HEK293T (cell line): Measurements from ENCODE around the gene VRK2.
A peak's percentile ranks its signal among the peaks of the same experiment; 100 is the strongest.
"Not testable (repeated sequence)": the region's sequence is repeated elsewhere in the genome, so short reads cannot be mapped to it uniquely, and the experiment has no call there.

Source experiments
- CTCF ChIA-PET: fragments of 350-600 bp; formaldehyde crosslinking; extraction: SDS; loops from one replicate; lab custom pipeline; 2021; ENCODE audit warnings: antibody characterized with exemption, inconsistent platforms; lab: Yijun Ruan, JAX
- POLR2A ChIA-PET: fragments of 350-600 bp; formaldehyde crosslinking; extraction: SDS; loops from one replicate; lab custom pipeline; 2020; ENCODE audit warnings: antibody characterized with exemption, inconsistent platforms; lab: Yijun Ruan, JAX
- DNase-seq: peaks from one replicate; pipeline ENCODE4 v3.0.0; 2012; ENCODE audit warnings: mixed read lengths; ENCODE audit errors: extremely low spot score
- ARNT ChIP-seq: fragments of 450-650 bp; IDR thresholded peaks from 2 replicates; pipeline ENCODE4 v1.6.1; 2017; ENCODE audit warnings: mild to moderate bottlenecking
- BHLHE40 ChIP-seq: fragments of 450-650 bp; IDR thresholded peaks from 2 replicates; pipeline ENCODE4 v1.6.1; 2016; ENCODE audit warnings: mild to moderate bottlenecking, moderate library complexity, borderline replicate concordance
- CTBP1 ChIP-seq: fragments of 450-650 bp; IDR thresholded peaks from 2 replicates; pipeline ENCODE4 v1.6.1; 2016; ENCODE audit warnings: borderline replicate concordance
- ELF4 ChIP-seq: fragments of 450-650 bp; IDR thresholded peaks from 2 replicates; pipeline ENCODE4 v1.6.1; 2017; ENCODE audit warnings: antibody characterized with exemption
- FOXA1 ChIP-seq: fragments of 450-650 bp; IDR thresholded peaks from 2 replicates; pipeline ENCODE4 v1.6.1; 2016; ENCODE audit warnings: mild to moderate bottlenecking
- FOXK2 ChIP-seq: fragments of 450-650 bp; IDR thresholded peaks from 2 replicates; pipeline ENCODE4 v1.6.1; 2016; ENCODE audit warnings: mild to moderate bottlenecking
- FOXM1 ChIP-seq: fragments of 450-650 bp; IDR thresholded peaks from 2 replicates; pipeline ENCODE4 v1.6.1; 2017; ENCODE audit warnings: mild to moderate bottlenecking, borderline replicate concordance
- HDGF ChIP-seq: fragments of 450-650 bp; IDR thresholded peaks from 2 replicates; pipeline ENCODE4 v1.6.1; 2017; ENCODE audit warnings: antibody characterized with exemption, borderline replicate concordance
- L3MBTL2 ChIP-seq: fragments of 450-650 bp; conservative IDR thresholded peaks from 2 replicates; pipeline ENCODE4 v1.6.1; 2016; ENCODE audit warnings: mild to moderate bottlenecking
- LEF1 ChIP-seq: fragments of 450-650 bp; IDR thresholded peaks from 2 replicates; pipeline ENCODE4 v1.6.1; 2017; ENCODE audit warnings: mild to moderate bottlenecking, borderline replicate concordance
- NFRKB ChIP-seq: fragments of 450-650 bp; IDR thresholded peaks from 2 replicates; pipeline ENCODE4 v1.6.1; 2016; ENCODE audit warnings: mild to moderate bottlenecking, moderate library complexity
- SP1 ChIP-seq: fragments of 450-650 bp; IDR thresholded peaks from 2 replicates; pipeline ENCODE4 v1.6.1; 2017
- SUZ12 ChIP-seq: fragments of 450-650 bp; IDR thresholded peaks from 2 replicates; pipeline ENCODE4 v1.6.1; 2016; ENCODE audit warnings: mild to moderate bottlenecking
- TARDBP ChIP-seq: fragments of 450-650 bp; IDR thresholded peaks from 2 replicates; pipeline ENCODE4 v1.6.1; 2016
- ZNF384 ChIP-seq: fragments of 450-650 bp; IDR thresholded peaks from 2 replicates; pipeline ENCODE4 v1.6.1; 2016
- TF ChIP-seq, protein P1 (sequence below): fragments of 450-650 bp; IDR thresholded peaks from 2 replicates; pipeline ENCODE4 v1.6.1; 2016

Gene VRK2

DNA sequence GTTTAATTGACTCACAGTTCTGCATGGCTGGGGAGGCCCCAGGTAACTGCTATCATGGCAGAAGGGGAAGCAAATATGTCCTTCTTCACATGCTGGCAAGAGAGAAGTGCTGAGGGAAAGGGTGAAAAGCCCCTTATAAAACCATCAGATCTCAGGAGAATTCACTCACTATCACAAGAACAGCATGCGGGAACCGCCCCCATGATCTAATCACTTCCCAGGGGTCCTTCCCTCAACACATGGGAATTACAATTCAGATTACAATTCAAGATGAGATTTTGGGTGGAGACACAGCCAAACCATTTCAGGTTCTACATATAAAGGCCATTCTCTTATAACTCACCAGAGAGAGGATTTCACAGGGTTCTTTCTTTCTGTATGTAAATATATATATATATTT is 62.9 kb downstream of the VRK2 start:
- no peak for DNase-seq
- ChIA-PET CTCF (no interaction called here), POLR2A (no interaction called here)
- TF ChIP-seq ARNT (no peak), SUZ12 (no peak), FOXA1 (no peak), CTBP1 (no peak), SP1 (no peak), FOXK2 (no peak), NFRKB (no peak), HDGF (no peak), FOXM1 (no peak), ELF4 (no peak), BHLHE40 (no peak), ZNF384 (no peak), L3MBTL2 (no peak), LEF1 (no peak), TARDBP (no peak)
- TF ChIP-seq, protein P1, sequence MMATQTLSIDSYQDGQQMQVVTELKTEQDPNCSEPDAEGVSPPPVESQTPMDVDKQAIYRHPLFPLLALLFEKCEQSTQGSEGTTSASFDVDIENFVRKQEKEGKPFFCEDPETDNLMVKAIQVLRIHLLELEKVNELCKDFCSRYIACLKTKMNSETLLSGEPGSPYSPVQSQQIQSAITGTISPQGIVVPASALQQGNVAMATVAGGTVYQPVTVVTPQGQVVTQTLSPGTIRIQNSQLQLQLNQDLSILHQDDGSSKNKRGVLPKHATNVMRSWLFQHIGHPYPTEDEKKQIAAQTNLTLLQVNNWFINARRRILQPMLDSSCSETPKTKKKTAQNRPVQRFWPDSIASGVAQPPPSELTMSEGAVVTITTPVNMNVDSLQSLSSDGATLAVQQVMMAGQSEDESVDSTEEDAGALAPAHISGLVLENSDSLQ: no peak

DNA sequence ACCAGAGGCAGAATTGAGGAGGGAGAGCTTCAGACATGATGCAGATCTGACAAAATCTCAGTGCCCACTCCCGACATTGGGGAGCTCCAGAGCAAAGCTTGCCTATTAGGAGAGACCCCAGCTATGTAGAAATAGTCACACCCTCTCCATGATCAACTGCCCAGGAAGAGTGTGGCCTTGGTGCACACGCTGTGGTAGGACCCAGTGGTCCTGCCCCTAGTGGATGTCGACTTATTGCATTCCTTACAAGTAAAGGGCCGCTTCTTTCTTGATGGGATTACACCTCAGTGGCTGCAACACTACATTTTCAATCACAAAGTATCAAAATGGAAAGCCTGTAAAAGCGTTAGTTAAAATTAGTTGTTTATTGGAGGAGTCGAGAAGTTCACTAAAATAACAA is 64.2 kb downstream of the VRK2 start:
- ChIA-PET POLR2A (no interaction called here), CTCF (no interaction called here)
- TF ChIP-seq FOXM1 (no peak), LEF1 (no peak), ELF4 (no peak), BHLHE40 (no peak), FOXK2 (no peak), ARNT (no peak), NFRKB (no peak), HDGF (no peak), ZNF384 (no peak), SP1 (no peak), SUZ12 (no peak), TARDBP (no peak), L3MBTL2 (no peak), FOXA1 (no peak)
- TF ChIP-seq, protein P1: no peak
- peak; percentile 27 for DNase-seq

DNA sequence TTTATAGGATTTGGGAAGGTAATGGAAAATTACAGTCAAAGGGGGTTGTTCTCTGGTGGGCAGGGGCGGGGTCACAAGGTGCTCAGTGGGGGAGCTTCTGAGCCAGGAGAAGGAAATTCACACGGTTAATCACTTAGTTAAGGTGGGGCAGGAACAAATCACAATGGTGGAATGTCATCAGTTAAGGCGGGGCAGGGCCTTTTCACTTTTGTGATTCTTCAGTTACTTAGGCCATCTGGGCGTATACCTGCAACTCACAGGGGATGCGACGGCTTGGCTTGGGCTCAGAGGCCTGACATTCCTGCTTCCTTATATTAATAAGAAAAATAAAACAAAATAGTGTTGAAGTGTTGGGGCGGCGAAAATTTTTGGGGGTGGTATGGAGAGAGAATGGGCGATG is 67.0 kb downstream of the VRK2 start:
- POLR2A ChIA-PET, CTCF ChIA-PET, DNase-seq: not testable (repeated sequence)

DNA sequence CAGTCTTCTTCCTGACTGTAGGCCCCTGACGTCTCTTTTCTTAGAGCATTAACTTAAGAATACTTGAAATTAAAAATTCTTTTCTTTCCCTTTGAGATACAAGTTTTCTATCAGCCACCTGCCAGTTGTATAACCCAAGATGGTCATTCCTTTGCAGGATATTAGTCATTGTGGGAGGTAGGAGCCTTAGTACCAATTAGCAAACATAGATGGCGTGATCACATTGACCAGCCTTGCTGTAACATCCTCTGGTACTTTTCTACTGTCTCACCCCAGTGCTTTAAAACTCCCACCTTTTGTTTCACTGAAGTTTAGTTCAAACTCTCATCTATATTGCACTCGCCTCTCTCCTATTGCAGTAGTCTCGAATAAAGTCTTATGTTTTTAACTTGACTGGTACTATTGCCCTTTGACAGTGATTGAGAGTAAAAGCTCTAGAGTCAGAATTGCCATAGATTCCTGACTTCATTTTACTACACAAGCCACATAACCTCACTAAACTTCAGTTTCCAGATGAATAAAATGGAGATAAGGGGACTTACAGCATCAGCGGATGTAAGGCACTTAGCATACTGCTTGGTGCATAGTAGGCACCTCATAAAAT is 74.1 kb downstream of the VRK2 start:
- POLR2A ChIA-PET: no interaction called here
- TF ChIP-seq LEF1: no peak
- TF ChIP-seq SP1: no peak
- TF ChIP-seq NFRKB: no peak
- TF ChIP-seq, protein P1: no peak
- TF ChIP-seq ARNT: no peak
- no peak for TF ChIP-seq TARDBP
- no peak for TF ChIP-seq BHLHE40
- no peak for TF ChIP-seq FOXM1
- TF ChIP-seq FOXK2: no peak
- TF ChIP-seq ELF4: no peak
- no peak for TF ChIP-seq L3MBTL2
- TF ChIP-seq SUZ12: no peak
- no peak for TF ChIP-seq CTBP1
- TF ChIP-seq HDGF: no peak
- TF ChIP-seq FOXA1: no peak
- no peak for TF ChIP-seq ZNF384
- DNase-seq: no peak
- CTCF ChIA-PET: no interaction called here

GRCh38 chr2:58122040-58122439 is 75.4 kb downstream of the VRK2 start:
- ChIA-PET CTCF (no interaction called here), POLR2A (no interaction called here)
- no peak for DNase-seq
- TF ChIP-seq ZNF384: no peak

DNA sequence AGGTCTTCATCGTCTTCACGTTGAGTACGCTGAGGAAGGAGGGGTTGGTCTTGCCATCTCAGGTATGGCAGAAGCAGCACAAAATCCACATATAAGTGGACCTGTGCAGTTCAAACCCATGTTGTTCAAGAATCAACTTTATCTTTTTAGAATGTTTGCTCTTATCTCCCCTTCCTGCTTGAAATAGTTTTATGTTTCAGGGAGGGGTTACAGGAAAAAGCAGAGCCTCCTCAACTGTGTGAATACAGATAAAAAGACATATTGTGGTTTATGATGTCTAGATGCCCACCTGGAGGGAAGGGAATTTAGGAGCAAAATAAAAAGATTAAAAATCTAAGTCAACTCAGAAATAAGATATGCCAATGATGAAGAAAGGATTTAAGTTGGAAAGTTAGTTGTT is 75.9 kb downstream of the VRK2 start:
- TF ChIP-seq BHLHE40 (no peak), ARNT (no peak), HDGF (no peak), CTBP1 (no peak), FOXK2 (no peak)
- POLR2A ChIA-PET: no interaction called here
- no peak for DNase-seq
- CTCF ChIA-PET: no interaction called here

DNA sequence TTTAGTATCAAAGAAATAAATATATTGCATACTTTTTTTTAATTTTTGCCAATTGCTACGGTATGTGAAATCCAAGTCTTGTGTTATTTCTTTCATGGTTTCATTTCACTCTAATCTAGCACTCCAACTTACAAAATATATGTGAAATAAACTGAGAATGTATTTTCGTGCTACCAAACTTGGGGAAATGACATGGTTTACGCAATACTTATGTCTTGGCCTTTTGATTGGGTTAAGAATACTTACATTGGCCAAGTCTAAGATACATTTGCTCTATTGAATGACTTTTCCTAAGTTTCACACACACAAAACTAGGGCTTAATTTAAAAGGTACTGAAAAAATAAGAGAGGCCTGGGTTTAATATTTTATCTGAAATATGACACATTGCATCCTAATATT is 80.5 kb downstream of the VRK2 start:
- CTCF ChIA-PET: no interaction called here
- no peak for DNase-seq
- POLR2A ChIA-PET: no interaction called here
- no peak for TF ChIP-seq TARDBP
- TF ChIP-seq SP1: no peak
- no peak for TF ChIP-seq L3MBTL2
- no peak for TF ChIP-seq FOXA1
- TF ChIP-seq ZNF384: no peak
- TF ChIP-seq, protein P1: no peak
- no peak for TF ChIP-seq ELF4
- no peak for TF ChIP-seq HDGF
